Activated CD4-positive, alpha-beta memory T cell treated with anti-CD3 and anti-CD28 coated beads for 36 hours (primary cell): ENCODE data around the gene HSDL1. TPM values are rescaled to one million over a fixed set of nuclear protein-coding genes. Genes with fewer than 3 reads are reported as not detected.
A peak's percentile ranks its signal among the peaks of the same experiment; 100 is the strongest.

Experiments
- CTCF ChIA-PET: fragments of 350-600 bp; sonication (Branson Sonifier 250); formaldehyde crosslinking; loops from one replicate; lab custom pipeline; 2021; ENCODE audit warnings: antibody characterized with exemption, inconsistent platforms; lab: Charles Lee
- POLR2A ChIA-PET: fragments of 350-600 bp; sonication (Branson Sonifier 250); formaldehyde crosslinking; loops from one replicate; lab custom pipeline; 2021; ENCODE audit warnings: antibody characterized with exemption; lab: Charles Lee
- DNase-seq: peaks from one replicate; pipeline ENCODE4 v3.0.0-alpha.2; 2020
- H3K27ac Mint-ChIP-seq: one replicate; pipeline ENCODE4 v1.8.0; 2021; ENCODE audit warnings: mixed read lengths
- H3K27me3 Mint-ChIP-seq: one replicate; pipeline ENCODE4 v1.8.0; 2021; ENCODE audit warnings: mixed read lengths
- H3K36me3 Mint-ChIP-seq: one replicate; pipeline ENCODE4 v1.8.0; 2021; ENCODE audit warnings: mixed read lengths
- H3K4me1 Mint-ChIP-seq: one replicate; pipeline ENCODE4 v1.8.0; 2021; ENCODE audit warnings: low read depth, mixed read lengths
- H3K4me3 Mint-ChIP-seq: one replicate; pipeline ENCODE4 v1.8.0; 2021; ENCODE audit warnings: mild to moderate bottlenecking, mixed read lengths
- H3K9me3 Mint-ChIP-seq: one replicate; pipeline ENCODE4 v1.8.0; 2021; ENCODE audit warnings: mixed read lengths
- intact Hi-C: fragments of 100-400 bp; cut with micrococcal nuclease; formaldehyde crosslinking; loops from one replicate; pipeline ENCODE4 v1.15.1; 2023
- total RNA-seq, 2 experiments: library from RNA; stranded (reverse); gene quantifications; one replicate each; pipeline ENCODE4 v1.2.3, GENCODE V29; 2021

Gene HSDL1
- 10 to 100 TPM; 13.1 to 13.8 TPM for total RNA-seq

DNA sequence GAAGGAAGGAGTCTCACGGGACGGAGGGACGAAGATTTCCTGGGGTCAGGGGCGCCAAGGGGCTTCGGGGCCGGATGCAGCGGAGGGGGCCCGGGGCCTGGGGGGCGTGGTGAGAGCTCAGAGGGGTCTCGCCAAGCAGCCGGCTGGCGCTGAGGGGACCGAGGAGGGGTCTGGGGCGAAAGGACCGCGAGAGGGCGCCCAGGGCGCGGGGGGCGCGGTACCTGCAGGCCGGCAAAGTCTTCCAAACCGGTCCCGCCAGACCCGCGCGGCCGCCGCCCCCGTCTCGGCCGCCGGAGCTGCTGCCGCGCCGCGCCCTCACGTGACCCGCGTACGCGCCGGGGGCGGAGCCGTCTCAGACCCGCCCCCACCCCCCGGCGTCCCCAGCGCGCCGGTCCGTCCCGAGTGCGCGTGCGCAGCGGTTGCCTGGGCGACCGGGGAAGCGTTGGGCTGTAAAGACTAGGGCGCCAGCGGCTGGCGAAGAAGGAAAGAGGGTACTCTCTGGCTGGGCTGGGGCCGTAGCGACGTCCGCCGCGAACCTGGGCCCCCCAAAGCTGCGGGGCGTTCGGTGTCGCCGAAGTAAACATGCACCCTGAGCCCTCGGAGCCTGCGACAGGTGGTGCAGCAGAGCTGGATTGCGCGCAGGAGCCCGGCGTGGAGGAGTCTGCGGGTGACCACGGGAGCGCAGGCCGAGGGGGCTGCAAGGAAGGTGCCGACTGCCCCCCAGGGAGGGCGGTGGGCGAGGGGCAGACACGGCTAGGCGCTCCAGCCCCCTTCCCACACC, at the start of gene HSDL1, which contains the start of gene DNAAF1:
TSS of gene HSDL1 (minus strand) at position 319 of the 781 bp plus-strand sequence. CDS start 13,856 bp downstream, outside the sequence.
TSS of gene DNAAF1 (plus strand) at position 450 of the 781 bp plus-strand sequence. CDS start at position 583, 133 bp downstream.
- H3K27me3 Mint-ChIP-seq = no peaks in the 10 kb centered on the region
- peaks cover 11% of the 10 kb centered on the region for H3K4me1 Mint-ChIP-seq
- POLR2A ChIA-PET = interaction anchor here (2.5 kb wide), 1 partner anchor 28 kb away, joined by 23 read pairs; the partner anchor contains the start of gene MBTPS1
- CTCF ChIA-PET = interaction anchor here (0.7 to 2.6 kb wide), 4 partner anchors 10 to 42 kb away, joined by 3 to 9 read pairs (median 7); partner anchors contain the start of genes MBTPS1 and TAF1C
- peak; percentile 95 for DNase-seq
- no peaks in the 10 kb centered on the region for H3K9me3 Mint-ChIP-seq
- intact Hi-C loops = loop anchor here (1.0 to 2.0 kb wide), 2 partner anchors 29 to 30 kb away; partner anchors contain the start of gene MBTPS1
- peak within 1 kb of the TSS; percentile 76 for H3K27ac Mint-ChIP-seq
- peak within 1 kb of the TSS; percentile 93 for H3K4me3 Mint-ChIP-seq
- H3K36me3 Mint-ChIP-seq = no peaks in the 10 kb centered on the region

DNA sequence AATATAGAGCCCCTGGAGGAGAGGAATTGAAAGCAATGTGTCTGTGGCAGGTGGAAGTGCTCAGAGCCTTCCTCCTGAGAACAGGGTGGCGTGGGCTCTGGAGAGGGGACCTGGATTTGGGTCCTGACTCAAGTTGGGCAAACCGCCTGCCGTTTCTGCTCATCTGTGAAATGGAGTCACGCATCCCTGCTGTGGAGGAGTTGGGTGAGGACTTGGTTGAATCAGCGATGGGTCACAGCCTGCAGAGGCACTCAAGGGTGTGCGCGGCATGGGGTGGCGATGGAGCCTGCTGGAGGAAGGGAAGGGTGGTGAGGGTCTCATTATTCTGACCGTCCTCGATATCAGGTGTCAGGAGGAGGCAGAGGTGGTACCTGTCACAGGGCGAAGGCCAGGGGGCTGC, 49.0 kb upstream of the HSDL1 start:
- POLR2A ChIA-PET = interaction anchor here (0.5 kb wide), 1 partner anchor 178 kb away, joined by 3 read pairs; no protein-coding TSS in a partner anchor
- Mint-ChIP-seq H3K9me3 (no peaks in the 10 kb centered on the region), H3K4me3 (no peak overlapping the region), H3K4me1 (peaks cover 16% of the 10 kb centered on the region), H3K27me3 (no peaks in the 10 kb centered on the region), H3K36me3 (no peaks in the 10 kb centered on the region), H3K27ac (no peak overlapping the region)
- peak; percentile 21 for DNase-seq
- intact Hi-C loops = no loop called here
- CTCF ChIA-PET = no interaction called here

DNA sequence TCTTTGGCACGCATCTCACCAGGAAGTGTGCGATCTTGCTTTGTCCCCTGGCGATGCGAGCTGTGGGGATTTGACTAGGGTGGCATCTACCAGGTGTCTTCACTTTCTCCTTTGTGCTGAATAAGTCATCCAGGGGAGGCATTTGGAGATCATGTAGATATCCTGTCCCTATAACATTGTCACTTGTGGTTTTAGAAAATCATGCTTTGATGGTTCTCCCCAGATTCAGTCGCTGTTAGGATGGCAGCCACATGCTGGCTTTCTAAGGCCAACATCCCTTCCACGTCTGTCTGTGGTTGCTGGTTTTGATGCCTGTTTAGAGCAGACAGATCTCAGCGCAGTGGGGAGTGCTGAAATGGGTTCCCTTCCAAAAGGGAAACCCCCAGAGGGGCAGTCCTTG, 48.5 kb upstream of the HSDL1 start:
- Mint-ChIP-seq H3K4me3 (no peak overlapping the region), H3K36me3 (no peaks in the 10 kb centered on the region), H3K4me1 (peaks cover 16% of the 10 kb centered on the region), H3K27me3 (no peaks in the 10 kb centered on the region), H3K9me3 (no peaks in the 10 kb centered on the region), H3K27ac (no peak overlapping the region)
- intact Hi-C loops = no loop called here
- CTCF ChIA-PET = no interaction called here
- peak; percentile 36 for DNase-seq
- POLR2A ChIA-PET = no interaction called here

DNA sequence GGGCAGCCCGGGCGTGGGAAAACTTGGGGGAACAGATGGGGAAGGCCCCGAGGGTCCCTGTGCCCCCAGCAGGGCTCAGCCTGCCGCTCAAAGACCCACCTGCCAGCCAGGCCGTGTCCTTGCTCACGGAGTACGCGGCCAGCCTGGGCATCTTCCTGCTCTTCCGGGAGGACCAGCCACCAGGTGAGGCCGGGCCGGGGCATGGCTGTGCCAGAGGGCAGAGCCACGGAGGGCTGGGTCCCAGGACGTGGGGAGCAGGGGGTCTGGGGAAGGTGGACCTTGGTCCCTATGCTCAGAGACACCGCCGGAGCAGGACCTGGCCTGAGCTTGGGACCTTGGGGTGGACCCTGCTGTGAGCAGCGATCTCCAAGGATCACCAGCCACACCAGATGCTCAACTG, 46.5 kb upstream of the HSDL1 start:
- no peaks in the 10 kb centered on the region for H3K27me3 Mint-ChIP-seq
- no peaks in the 10 kb centered on the region for H3K9me3 Mint-ChIP-seq
- intact Hi-C loops = no loop called here
- H3K27ac Mint-ChIP-seq = no peak overlapping the region
- POLR2A ChIA-PET = no interaction called here
- H3K36me3 Mint-ChIP-seq = peaks cover 3% of the 10 kb centered on the region
- no peak for DNase-seq
- CTCF ChIA-PET = no interaction called here
- H3K4me3 Mint-ChIP-seq = no peak overlapping the region
- peaks cover 18% of the 10 kb centered on the region for H3K4me1 Mint-ChIP-seq

DNA sequence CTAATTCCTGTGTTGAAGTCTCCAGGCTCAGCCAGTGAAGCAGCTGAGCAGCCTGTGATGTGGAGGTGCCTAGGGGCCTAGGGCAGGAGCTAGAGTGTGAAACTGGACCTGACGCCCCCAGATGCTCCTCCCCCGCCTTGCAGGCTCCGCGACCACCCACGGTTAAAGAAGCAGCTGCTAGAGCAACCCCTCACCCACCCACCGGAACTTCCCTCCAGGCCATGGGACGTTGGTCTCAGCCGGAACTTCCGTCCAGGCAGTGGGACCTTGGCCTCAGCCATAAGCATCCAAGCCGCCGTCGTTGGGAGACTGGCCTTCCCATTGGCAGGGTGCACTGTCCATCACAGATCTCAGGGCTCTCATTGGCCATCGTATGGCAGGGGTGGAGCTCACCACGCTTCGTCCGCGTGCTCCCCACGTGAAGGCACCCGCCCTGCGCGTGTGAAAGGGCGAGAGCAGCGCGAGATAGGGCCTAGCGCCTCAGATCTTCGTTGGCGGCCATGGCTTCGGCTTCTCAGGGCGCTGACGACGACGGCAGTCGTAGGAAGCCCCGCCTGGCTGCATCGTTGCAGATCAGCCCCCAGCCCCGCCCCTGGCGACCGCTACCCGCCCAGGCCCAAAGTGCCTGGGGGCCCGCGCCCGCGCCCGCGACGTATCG, 45.9 kb upstream of the HSDL1 start, which contains the start of gene ADAD2:
TSS of gene ADAD2 (plus strand) at position 427 of the 658 bp plus-strand sequence. CDS start at position 501, 74 bp downstream.
- no peaks in the 10 kb centered on the region for H3K27me3 Mint-ChIP-seq
- peaks cover 3% of the 10 kb centered on the region for H3K36me3 Mint-ChIP-seq
- CTCF ChIA-PET = interaction anchor here (5.2 kb wide), 1 partner anchor 105 kb away, joined by 103 read pairs; no protein-coding TSS in a partner anchor
- H3K27ac Mint-ChIP-seq = no peak within 1 kb of the TSS
- POLR2A ChIA-PET = no interaction called here
- no peaks in the 10 kb centered on the region for H3K9me3 Mint-ChIP-seq
- no peak within 1 kb of the TSS for H3K4me3 Mint-ChIP-seq
- H3K4me1 Mint-ChIP-seq = peaks cover 22% of the 10 kb centered on the region
- intact Hi-C loops = no loop called here
- no peak for DNase-seq

DNA sequence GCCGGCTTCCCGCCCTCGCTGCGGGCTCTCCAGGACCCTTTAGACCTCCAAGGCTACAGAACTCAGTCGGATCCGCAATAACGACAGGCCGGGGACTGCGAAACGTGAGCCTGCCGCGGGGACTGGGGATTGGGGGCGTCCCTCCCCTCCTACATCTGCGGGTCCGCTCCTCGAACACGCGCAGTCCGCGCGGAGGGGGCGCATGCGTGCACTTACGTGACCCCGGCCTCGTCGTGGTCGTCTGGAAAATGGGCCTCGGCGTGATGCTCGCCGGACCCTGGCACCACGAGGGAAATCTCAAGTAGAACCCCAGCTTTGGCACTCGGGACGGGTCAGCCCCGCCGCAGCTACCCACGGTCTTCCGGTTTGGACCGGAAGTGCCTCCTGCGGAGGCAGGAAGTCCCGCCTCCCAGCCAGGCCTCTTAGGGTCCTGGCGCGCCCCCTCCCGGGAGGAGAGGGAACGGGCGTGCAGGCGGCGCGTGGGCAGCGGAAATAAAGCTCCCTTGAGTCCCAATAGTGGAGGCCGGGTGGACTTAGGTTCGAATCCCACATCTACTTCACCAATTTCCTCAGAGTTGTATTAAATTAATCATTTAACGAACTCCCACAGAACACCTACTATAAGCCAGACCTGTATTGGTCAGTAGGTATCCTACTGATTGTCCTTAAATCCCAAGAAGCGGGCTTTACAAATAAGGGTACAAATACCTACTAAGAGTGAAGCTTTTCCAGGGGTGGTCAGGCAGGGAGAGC, 41.9 kb upstream of the HSDL1 start, which contains the start of gene TAF1C:
TSS of gene TAF1C (minus strand) at position 373 of the 753 bp plus-strand sequence. CDS start 2,069 bp downstream, outside the sequence.
- Mint-ChIP-seq H3K27me3 (no peaks in the 10 kb centered on the region), H3K4me3 (peak within 1 kb of the TSS; percentile 96), H3K9me3 (no peaks in the 10 kb centered on the region), H3K4me1 (peaks cover 22% of the 10 kb centered on the region), H3K27ac (peak within 1 kb of the TSS; percentile 86), H3K36me3 (peaks cover 8% of the 10 kb centered on the region)
- intact Hi-C loops = loop anchor here (1.0 to 10.0 kb wide), 6 partner anchors 10 to 1710 kb away; partner anchors contain the start of genes IRF8, MEAK7 and OSGIN1
- DNase-seq = peak; percentile 94
- ChIA-PET CTCF (interaction anchor here (0.6 to 5.2 kb wide), 43 partner anchors 8 to 320 kb away, joined by 3 to 103 read pairs (median 4); partner anchors contain the start of genes DNAAF1, HSDL1 and MBTPS1), POLR2A (interaction anchor here (2.0 kb wide), 1 partner anchor 70 kb away, joined by 11 read pairs; the partner anchor contains the start of gene MBTPS1)

DNA sequence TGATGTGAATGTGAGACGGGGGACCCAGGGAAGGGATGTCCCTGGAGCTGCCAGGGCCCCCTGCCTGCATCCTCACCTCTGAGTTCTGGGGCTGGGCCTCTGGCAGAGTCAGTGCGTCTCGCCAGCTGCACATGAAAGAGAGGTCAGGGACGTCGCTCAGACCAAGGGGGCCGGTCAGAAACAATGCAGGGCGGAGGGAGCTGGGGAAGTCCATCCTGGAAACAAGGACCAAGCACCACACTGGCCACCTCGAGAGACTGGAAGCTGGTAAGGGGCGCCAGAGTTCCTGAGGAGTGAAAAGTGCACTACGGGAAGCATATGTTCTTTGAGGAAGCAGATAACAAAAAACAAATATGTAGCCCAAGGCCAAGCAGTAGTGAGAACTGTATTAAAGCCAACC, 39.8 kb upstream of the HSDL1 start:
- ChIA-PET CTCF (interaction anchor here (1.0 kb wide), 1 partner anchor 9 kb away, joined by 3 read pairs; no protein-coding TSS in a partner anchor), POLR2A (no interaction called here)
- Mint-ChIP-seq H3K4me3 (peak overlapping the region; percentile 58), H3K27ac (no peak overlapping the region), H3K27me3 (no peaks in the 10 kb centered on the region), H3K9me3 (no peaks in the 10 kb centered on the region), H3K4me1 (peaks cover 22% of the 10 kb centered on the region), H3K36me3 (peaks cover 10% of the 10 kb centered on the region)
- DNase-seq = no peak
- intact Hi-C loops = loop anchor here (5.0 to 10.0 kb wide), 4 partner anchors 232 to 1713 kb away; partner anchors contain the start of genes IRF8, MEAK7 and OSGIN1

DNA sequence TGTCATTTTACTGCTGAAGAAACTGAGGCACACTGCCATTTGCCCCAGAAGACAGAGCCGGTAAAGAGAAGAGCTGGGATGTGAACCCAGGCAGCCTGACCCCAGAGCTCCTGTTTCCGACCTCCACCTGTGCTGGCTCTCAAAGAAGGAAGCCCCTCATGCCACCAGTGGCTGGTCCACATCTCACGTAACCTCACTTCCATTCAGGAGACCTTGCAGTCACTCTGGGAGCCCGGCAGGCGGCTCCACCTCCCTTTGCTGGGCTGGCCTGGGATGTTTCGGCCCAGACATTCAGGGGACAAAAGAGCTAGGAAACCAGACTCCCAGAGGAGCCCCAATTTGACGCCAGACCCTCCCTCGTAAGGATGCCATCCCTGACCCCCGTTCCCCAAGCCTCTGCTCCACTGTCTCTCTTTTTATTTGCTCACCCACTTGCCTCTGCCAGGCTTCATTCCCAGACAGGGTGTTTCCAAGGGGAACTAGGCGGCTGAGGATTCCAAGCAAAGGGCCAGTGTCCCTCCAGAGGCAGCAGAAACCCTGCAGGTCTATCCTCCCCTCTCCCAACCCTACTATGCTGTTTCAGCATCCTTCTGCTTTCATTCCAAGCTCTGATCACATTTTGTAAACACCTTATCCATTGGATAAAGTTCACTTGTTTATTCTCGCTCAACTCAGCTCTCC, 39.1 kb upstream of the HSDL1 start:
- CTCF ChIA-PET = interaction anchor here (0.8 to 1.0 kb wide), 2 partner anchors 8 to 67 kb away, joined by 3 read pairs; partner anchors contain the start of gene MBTPS1
- Mint-ChIP-seq H3K27me3 (no peaks in the 10 kb centered on the region), H3K4me3 (no peak overlapping the region), H3K27ac (no peak overlapping the region), H3K4me1 (peaks cover 22% of the 10 kb centered on the region), H3K9me3 (no peaks in the 10 kb centered on the region), H3K36me3 (peaks cover 10% of the 10 kb centered on the region)
- intact Hi-C loops = loop anchor here (10.0 kb wide), 1 partner anchor 321 kb away; the partner anchor contains the start of gene MEAK7
- DNase-seq = no peak
- POLR2A ChIA-PET = no interaction called here

DNA sequence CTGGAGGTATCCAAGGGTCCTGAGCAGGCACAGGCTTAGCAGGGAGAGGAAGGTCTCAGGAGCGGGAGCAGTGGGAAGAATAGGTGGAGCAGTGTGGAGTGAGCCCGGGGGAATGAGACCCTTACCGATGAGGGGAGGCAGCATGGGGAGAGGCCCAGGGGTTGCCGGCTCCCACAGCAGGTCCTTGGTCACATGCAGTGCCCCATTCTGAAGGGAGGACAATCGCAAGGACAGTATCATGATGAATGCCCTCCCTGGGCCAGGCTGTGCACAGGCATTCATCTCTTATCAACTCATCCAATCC, 38.5 kb upstream of the HSDL1 start:
- H3K9me3 Mint-ChIP-seq = no peaks in the 10 kb centered on the region
- peaks cover 10% of the 10 kb centered on the region for H3K36me3 Mint-ChIP-seq
- DNase-seq = no peak
- H3K4me3 Mint-ChIP-seq = no peak overlapping the region
- intact Hi-C loops = loop anchor here (10.0 kb wide), 1 partner anchor 321 kb away; the partner anchor contains the start of gene MEAK7
- ChIA-PET CTCF (interaction anchor here (0.8 to 1.0 kb wide), 2 partner anchors 8 to 67 kb away, joined by 3 read pairs; partner anchors contain the start of gene MBTPS1), POLR2A (no interaction called here)
- H3K4me1 Mint-ChIP-seq = peaks cover 25% of the 10 kb centered on the region
- H3K27ac Mint-ChIP-seq = no peak overlapping the region
- H3K27me3 Mint-ChIP-seq = no peaks in the 10 kb centered on the region

DNA sequence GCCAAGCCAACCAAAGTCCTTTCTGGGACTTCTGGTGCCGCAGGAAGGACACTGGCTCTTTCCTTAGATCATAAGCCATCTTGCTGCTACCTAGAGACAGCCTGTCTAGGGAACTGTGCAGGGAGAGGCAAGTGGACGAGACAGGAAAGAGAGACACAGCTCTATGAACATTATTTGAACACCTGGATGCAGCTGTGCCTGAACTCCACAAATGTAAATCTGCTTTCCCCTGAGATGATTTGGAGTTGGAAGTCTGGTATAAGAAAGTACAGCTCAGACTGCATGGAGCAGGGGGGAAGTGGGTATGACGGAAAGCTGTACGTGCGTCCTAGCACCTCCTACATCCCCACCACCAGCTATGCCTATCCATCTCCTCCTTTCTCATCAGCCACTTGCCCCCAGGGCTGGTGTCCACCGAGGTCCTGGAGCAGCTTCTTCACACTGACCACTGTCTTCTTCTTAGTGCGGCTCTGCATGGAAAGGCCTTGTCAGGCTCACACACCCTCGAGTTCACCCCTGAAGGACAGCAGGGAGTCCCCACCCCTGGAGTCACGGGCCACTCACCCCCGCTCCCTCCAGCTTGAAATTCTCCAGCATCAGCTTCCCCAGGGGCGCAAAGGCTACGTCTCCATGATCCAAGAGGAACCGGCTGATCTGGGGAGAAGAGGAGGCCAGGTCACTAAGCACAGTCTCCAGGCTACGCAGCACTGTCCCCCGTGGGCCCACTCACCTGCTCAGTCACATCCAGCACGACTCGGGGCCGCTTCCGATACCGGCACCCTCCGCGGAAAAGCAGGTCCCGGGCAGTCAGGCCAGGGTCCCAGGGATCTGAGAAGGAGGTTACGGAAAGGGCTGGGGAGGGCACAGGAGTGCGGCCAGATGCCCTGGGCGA, 37.9 kb upstream of the HSDL1 start:
- intact Hi-C loops = loop anchor here (10.0 kb wide), 1 partner anchor 322 kb away; the partner anchor contains the start of gene MEAK7
- H3K9me3 Mint-ChIP-seq = no peaks in the 10 kb centered on the region
- no peak for DNase-seq
- POLR2A ChIA-PET = no interaction called here
- peaks cover 31% of the 10 kb centered on the region for H3K4me1 Mint-ChIP-seq
- CTCF ChIA-PET = interaction anchor here (0.8 kb wide), 1 partner anchor 66 kb away, joined by 3 read pairs; the partner anchor contains the start of gene MBTPS1
- H3K4me3 Mint-ChIP-seq = no peak overlapping the region
- H3K36me3 Mint-ChIP-seq = peaks cover 10% of the 10 kb centered on the region
- no peaks in the 10 kb centered on the region for H3K27me3 Mint-ChIP-seq
- H3K27ac Mint-ChIP-seq = no peak overlapping the region
